Left lung (tissue), 10 donors: Measurements from ENCODE around the gene NEGR1. TPM values are rescaled to one million over a fixed set of nuclear protein-coding genes. Genes with fewer than 3 reads are reported as not detected.
"Not testable (repeated sequence)": the region's sequence is repeated elsewhere in the genome, so short reads cannot be mapped to it uniquely, and the experiment has no call there.

Experiments
- ATAC-seq: fragments of 200-7000 bp; cut with Tn5 transposase; one replicate; pipeline ENCODE4 v1.9.1; 2020; ENCODE audit warnings: moderate library complexity
- DNase-seq, 4 donors: peaks; one replicate each; pipeline ENCODE4 v3.0.0-alpha.2; 2013 to 2020
- H3K27ac ChIP-seq, 2 donors: fragments of 200-600 bp; sonication (generic) in 1 of 2; one replicate each; pipeline versions ENCODE4 v1.5.0 to v1.8.0; 2020 to 2021
- H3K27me3 ChIP-seq, 2 donors: fragments of 200-600 bp; sonication (generic) in 1 of 2; one replicate each; pipeline versions ENCODE4 v1.5.0 to v1.8.0; 2020 to 2021
- H3K36me3 ChIP-seq, 2 donors: fragments of 200-600 bp; sonication (generic) in 1 of 2; one replicate each; pipeline versions ENCODE4 v1.5.0 to v1.8.0; 2020 to 2021
- H3K4me1 ChIP-seq, 2 donors: fragments of 200-600 bp; one replicate each; pipeline ENCODE4 v1.8.0; 2021
- H3K4me3 ChIP-seq, 2 donors: fragments of 200-600 bp; sonication (generic) in 1 of 2; one replicate each; pipeline versions ENCODE4 v1.5.0 to v1.8.0; 2020 to 2021; ENCODE audit warnings: mild to moderate bottlenecking in 1 of 2
- H3K9me3 ChIP-seq, 2 donors: fragments of 200-600 bp; sonication (generic) in 1 of 2; one replicate each; pipeline versions ENCODE4 v1.5.0 to v1.8.0; 2020 to 2021
- intact Hi-C, 2 donors: fragments of 100-400 bp; cut with DNase I; formaldehyde crosslinking; loops; one replicate each; pipeline versions ENCODE4 v1.11.2 to v1.14.2; 2022
- polyA plus RNA-seq, 6 donors: library from polyadenylated mRNA; unstranded; fragments of 120-200 nt; gene quantifications; one replicate each; pipeline ENCODE4 v1.2.1, GENCODE V29; 2013; ENCODE audit not compliant: insufficient read length in 6 of 6
- total RNA-seq, 2 donors: library from RNA; stranded (reverse); fragmentation: NEBNext Ultra II Directional; extraction: Animal tissue kit (Norgen Biotek cat#: 25700); gene quantifications; one replicate each; pipeline ENCODE4 v1.2.1, GENCODE V29; 2021
- TF ChIP-seq, protein P1 (sequence below), 2 donors: fragments of 200-600 bp; sonication (generic) in 1 of 2; IDR thresholded peaks; one replicate each; pipeline versions ENCODE4 v1.5.0 to v1.8.0; 2021; ENCODE audit warnings: antibody characterized with exemption in 2 of 2
- donor health status: DM: no; HTN: yes; CAD: no.
- donor health status: DM: no; HTN: no; CAD: no.

Gene NEGR1
- total and polyA plus RNA-seq, 8 donors: 2.4 to 5.7 (median 3.5) TPM

DNA sequence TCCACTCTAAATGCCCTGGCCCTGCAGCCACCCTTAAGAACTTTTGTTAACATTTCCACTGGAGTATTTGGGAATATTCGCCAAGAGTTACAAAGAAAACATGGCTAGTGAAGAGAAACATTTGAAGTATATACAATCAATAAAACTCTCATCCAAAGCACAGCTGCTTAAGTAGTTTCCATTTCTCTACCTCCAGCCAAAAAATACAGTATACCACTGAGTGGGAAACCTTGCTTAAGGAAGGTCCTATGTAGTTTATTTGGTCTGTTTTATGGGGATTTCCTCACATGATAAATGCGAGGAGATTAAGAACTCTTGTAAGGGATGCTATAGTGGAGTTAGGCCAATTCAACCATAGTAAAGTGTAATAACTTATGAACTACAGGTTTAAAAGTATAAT, 382.5 kb downstream of the NEGR1 start:
- TF ChIP-seq, protein P1, sequence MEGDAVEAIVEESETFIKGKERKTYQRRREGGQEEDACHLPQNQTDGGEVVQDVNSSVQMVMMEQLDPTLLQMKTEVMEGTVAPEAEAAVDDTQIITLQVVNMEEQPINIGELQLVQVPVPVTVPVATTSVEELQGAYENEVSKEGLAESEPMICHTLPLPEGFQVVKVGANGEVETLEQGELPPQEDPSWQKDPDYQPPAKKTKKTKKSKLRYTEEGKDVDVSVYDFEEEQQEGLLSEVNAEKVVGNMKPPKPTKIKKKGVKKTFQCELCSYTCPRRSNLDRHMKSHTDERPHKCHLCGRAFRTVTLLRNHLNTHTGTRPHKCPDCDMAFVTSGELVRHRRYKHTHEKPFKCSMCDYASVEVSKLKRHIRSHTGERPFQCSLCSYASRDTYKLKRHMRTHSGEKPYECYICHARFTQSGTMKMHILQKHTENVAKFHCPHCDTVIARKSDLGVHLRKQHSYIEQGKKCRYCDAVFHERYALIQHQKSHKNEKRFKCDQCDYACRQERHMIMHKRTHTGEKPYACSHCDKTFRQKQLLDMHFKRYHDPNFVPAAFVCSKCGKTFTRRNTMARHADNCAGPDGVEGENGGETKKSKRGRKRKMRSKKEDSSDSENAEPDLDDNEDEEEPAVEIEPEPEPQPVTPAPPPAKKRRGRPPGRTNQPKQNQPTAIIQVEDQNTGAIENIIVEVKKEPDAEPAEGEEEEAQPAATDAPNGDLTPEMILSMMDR (IDR thresholded peaks at IDR 0.05): no peak
- no peaks in the 10 kb centered on the region for H3K27me3 ChIP-seq
- H3K4me1 ChIP-seq: no peaks in the 10 kb centered on the region
- DNase-seq (no peak), ATAC-seq (no peak)
- no peaks in the 10 kb centered on the region for H3K36me3 ChIP-seq
- H3K27ac ChIP-seq: no peak overlapping the region
- H3K9me3 ChIP-seq: no peaks in the 10 kb centered on the region
- intact Hi-C loops: no loop called here
- H3K4me3 ChIP-seq: no peak overlapping the region

GRCh38 chr1:71888166-71888565, 394.2 kb downstream of the NEGR1 start:
- intact Hi-C loops, H3K9me3 ChIP-seq, H3K27me3 ChIP-seq, DNase-seq, H3K27ac ChIP-seq, H3K36me3 ChIP-seq, ATAC-seq, H3K4me1 ChIP-seq, H3K4me3 ChIP-seq: not testable (repeated sequence)

- H3K27me3 ChIP-seq: no peaks in the 10 kb centered on the region
- no peak overlapping the region for H3K27ac ChIP-seq
- DNase-seq (peak in 1 of 4 donors; percentile 18), ATAC-seq (peak; percentile 46)
- H3K9me3 ChIP-seq: no peaks in the 10 kb centered on the region
- intact Hi-C loops: no loop called here
- H3K4me1 ChIP-seq: no peaks in the 10 kb centered on the region
- TF ChIP-seq, protein P1 (IDR thresholded peaks at IDR 0.05): no peak
- H3K36me3 ChIP-seq: no peaks in the 10 kb centered on the region
- H3K4me3 ChIP-seq: no peak overlapping the region
Measured at GRCh38 chr1:71885171-71885570, 397.2 kb downstream of the NEGR1 start.

GRCh38 chr1:71882637-71883036, 399.7 kb downstream of the NEGR1 start:
- Histone ChIP-seq H3K4me1 (no peaks in the 10 kb centered on the region), H3K27ac (no peak overlapping the region), H3K9me3 (no peaks in the 10 kb centered on the region), H3K27me3 (no peaks in the 10 kb centered on the region), H3K36me3 (no peaks in the 10 kb centered on the region), H3K4me3 (no peak overlapping the region)
- no peak for ATAC-seq
- TF ChIP-seq, protein P1 (IDR thresholded peaks at IDR 0.05): no peak
- intact Hi-C loops: no loop called here
- DNase-seq: no peak

DNA sequence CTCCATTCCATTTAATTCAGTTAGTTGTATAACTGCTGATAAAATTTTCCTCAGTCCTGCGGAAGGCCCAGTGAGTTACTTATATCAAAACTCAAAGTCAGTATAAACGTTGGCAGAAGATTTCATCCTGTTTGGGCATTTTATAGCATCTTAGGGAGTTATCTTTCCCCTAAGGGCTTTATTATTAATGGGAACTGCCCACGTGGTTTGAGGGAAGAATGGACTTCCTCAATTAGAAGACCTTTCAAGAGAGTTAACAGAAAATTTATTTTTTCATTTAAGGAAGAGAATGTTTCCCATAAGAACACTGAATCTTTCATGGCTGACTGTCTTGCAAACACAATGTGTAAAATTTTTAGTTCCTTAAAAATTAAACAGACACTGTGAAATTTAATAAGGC, 400.1 kb downstream of the NEGR1 start:
- ATAC-seq: no peak
- Histone ChIP-seq H3K4me3 (no peak overlapping the region), H3K9me3 (no peaks in the 10 kb centered on the region), H3K27ac (no peak overlapping the region), H3K4me1 (no peaks in the 10 kb centered on the region), H3K27me3 (no peaks in the 10 kb centered on the region), H3K36me3 (no peaks in the 10 kb centered on the region)
- TF ChIP-seq, protein P1 (IDR thresholded peaks at IDR 0.05): no peak
- DNase-seq: no peak
- intact Hi-C loops: no loop called here

GRCh38 chr1:71881611-71882010, 400.7 kb downstream of the NEGR1 start:
- Histone ChIP-seq H3K27me3 (no peaks in the 10 kb centered on the region), H3K36me3 (no peaks in the 10 kb centered on the region), H3K4me1 (no peaks in the 10 kb centered on the region), H3K4me3 (no peak overlapping the region), H3K27ac (no peak overlapping the region), H3K9me3 (no peaks in the 10 kb centered on the region)
- ATAC-seq (peak; percentile 41), DNase-seq (no peak)
- TF ChIP-seq, protein P1 (IDR thresholded peaks at IDR 0.05): no peak
- intact Hi-C loops: no loop called here
